HEK293T (cell line): ENCODE results near the gene NMD3.

Experiments used
- ARNT ChIP-seq: fragments of 450-650 bp; IDR thresholded peaks from 2 replicates; pipeline ENCODE4 v1.6.1; 2017; ENCODE audit warnings: mild to moderate bottlenecking
- FOXM1 ChIP-seq: fragments of 450-650 bp; IDR thresholded peaks from 2 replicates; pipeline ENCODE4 v1.6.1; 2017; ENCODE audit warnings: mild to moderate bottlenecking, borderline replicate concordance
- NFRKB ChIP-seq: fragments of 450-650 bp; IDR thresholded peaks from 2 replicates; pipeline ENCODE4 v1.6.1; 2016; ENCODE audit warnings: mild to moderate bottlenecking, moderate library complexity
- SP1 ChIP-seq: fragments of 450-650 bp; IDR thresholded peaks from 2 replicates; pipeline ENCODE4 v1.6.1; 2017

DNA sequence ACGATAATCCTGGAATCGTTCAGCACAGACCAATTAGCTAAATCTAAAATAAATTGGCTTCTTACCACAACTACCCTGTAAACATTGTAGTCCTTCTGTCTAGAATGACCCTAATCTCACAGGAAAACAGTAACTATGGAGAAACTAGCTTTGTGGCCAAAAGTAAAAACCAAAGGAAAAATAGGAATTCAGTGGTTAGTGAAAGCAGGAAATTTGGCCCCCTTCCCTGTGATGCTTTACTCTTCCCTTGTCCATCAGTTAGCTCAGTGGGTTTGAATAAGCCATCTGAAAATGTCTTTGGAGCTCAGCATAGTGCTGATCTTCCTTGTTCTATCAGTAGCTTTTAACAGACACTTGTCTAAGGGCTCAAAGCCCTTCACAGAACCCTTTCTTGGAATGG, 1.6 kb downstream of the NMD3 start:
- TF ChIP-seq NFRKB (no peak), FOXM1 (no peak), SP1 (no peak), ARNT (no peak)
